ENCODE results near the gene GRAMD4.
"Not testable (repeated sequence)": the region's sequence is repeated elsewhere in the genome, so short reads cannot be mapped to it uniquely, and the experiment has no call there.

GRAMD4 gene

DNA sequence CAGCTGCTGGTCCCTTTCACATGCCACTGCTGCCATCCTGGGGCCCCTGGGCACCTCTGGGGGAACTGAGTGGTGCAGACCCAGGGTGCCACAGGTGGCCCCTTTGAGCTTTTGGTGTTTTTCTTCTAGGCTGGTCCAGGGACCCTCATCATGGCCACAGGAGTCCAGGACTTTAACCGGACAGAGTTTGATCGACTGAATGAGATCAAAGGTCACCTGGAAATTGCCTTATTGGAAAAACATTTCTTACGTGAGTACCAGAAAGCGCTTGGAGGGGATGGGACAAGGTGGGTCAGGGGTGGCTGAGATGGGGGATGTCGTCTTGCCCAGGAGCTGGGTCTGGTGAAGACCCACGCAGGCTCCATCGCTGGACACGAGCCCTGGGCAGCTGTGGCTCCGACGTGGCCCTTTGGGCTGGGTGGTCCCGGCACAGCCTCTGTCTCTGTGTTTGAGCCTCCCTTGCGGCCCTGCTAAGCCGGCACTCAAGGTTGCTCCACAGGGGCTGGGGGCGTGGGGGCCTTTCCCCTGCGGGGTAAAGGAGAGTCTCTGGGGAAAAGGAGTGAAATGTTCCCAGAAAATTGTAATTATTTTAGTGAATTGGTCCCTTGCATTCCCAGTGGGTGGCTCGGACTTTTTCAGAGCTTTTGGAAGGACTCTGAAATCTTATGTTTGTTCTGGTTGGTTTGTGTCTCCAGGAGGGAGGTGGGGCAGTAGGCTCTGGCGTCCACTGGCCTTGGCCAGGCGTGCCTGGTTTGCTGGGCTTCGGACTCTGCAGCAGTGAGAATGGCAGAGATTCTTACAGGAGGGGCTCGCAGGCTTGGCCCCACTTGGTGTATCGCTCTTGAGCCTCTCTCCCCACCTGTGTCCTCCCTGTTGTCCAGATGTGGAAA is 17.8 kb downstream of the GRAMD4 start:
- DNase-seq (ENCODE audit: low read depth), result no peak

DNA sequence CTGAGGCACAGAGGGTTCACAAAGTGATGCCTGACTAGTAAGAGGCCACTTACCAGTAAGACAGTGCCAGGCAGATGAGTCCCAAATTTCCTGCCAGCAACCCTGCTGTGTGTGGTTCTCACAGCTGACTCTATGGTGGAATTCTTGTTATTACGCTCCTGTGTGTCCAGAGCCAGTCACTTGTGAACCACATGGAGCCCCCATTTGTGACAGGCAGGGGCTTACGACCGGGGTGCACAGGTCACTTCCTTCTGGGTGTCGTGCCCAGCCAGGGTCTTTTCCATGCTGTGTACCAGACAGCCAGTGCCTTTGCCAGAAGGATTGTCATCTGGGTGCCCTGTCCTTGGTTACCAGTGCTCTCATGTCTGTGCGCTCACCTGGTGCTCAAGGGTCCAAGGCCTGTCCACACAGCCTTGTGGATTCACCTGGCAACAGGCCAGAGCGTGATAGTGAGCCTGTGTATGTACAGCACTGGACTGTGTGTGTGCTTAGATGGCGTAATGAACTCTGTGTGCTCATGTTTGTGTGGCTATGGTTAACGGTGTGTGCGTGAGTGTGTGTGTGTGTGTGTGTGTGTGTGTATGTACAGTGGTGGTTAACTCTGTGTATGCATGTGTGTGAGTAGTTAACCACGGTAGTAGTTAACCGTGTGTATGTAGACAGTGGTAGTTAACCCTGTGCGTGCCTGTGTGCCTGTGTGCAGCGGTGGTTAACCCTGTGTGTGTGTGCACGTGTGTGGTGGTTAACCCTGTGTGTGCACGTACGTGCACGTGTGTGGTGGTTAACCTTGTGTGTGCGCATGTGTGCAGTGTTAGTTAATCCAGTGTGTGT is 18.6 kb downstream of the GRAMD4 start:
- no peak for DNase-seq (ENCODE audit: low read depth)

DNA sequence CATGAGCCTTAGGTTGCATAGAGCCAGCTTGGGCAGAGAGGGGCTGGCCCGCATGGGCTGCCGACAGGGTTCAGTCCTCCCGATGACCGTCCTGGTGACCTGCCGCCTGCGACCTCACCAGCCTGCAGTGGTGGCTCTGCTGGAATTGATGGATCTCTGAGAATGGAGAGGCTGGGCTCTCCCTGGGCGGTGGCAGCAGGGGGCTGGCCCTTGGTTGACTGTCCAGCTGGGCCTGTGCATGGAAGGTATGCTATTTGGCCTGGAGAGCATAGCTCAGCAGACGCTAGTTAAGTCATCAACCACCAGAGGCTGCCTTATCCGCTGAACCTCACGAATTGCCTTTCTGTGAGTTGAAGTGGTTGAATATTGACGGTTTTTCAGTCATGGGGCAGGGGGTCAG is 19.7 kb downstream of the GRAMD4 start:
- no peak for DNase-seq (ENCODE audit: low read depth)

DNA sequence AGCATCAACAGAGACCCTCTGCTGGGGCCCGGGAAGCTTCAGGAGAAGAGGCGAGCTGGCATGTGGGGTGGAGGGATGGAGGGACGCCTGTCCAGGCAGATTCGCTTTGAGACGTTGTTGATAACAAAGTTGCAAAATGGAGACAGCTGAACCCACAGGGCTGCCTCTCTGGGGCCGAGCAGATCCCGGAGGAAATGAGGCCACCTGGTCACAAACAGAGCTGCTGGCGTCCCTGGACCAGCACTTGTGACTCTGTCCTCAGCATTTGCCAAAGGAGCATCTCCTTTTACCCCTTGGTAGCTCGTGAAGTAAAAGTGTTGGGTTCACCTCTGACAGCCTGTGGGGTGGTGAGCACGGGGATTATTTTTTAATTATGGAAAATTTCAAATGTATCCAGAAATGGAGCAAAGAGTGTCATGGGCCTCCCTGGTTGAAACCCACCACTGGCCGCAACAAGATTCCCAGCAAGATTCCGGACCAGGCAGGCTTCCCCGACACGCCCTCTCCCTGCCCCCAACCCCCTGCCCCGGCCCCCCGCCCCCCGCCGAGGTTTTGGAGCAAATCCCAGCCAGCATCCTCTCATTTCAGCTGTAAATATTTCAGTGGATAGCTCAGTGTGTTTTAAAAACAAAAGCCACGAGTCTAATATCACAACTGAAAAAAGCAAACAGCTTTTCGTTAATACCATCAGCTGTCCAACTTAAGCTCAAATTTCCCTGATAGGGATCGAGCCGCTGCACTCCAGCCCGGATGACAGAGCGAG is 20.3 kb downstream of the GRAMD4 start:
- DNase-seq (ENCODE audit: low read depth), result no peak

DNA sequence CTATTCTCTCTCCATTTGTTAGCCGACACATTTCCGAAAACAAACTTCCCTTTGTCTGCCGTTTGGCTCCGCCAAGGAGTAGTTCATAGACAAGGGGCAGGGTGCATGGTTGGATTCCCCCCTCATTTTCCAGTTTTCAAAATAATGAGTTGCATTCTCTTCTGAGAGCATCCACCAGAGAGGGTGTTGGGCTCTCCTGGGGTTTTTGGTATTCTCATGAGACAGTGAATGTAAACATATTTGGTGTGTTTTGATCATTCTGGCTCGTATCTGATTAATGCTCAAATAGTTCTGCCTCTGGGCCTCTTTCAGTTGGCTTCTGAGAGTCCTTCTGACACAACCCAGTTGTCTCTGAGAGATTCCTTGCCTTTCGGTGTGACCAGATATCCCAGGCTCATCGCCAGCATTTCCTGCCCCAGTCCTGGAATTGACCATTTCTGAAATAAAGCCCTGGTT is 21.7 kb downstream of the GRAMD4 start:
- no peak for DNase-seq (ENCODE audit: low read depth)

DNA sequence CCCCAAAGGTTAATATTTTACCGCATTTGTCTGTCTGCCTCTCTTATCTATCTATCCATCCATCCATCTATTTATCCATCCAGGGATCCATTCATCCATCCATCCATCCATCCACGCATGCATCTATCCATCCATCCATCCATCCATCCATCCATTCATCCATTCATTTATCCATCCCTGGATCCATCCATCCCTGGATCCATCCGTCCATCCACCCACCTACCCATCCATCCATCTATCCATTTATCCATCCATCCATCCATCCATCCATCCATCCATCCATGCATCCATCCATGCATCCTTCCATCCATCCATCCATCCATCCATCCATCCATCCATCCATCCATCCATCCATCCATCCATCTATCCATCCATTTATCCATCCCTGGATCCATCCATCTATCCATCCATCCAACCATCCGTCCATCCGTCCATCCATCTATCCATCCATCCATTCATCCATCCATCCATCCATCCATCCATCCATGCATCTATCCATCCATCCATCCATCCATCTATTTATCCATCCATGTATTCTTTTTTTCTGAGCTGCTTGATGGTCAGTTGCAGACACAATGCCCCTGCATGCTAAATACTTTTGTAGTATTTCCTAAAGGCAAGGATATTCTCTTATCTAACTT is 22.8 kb downstream of the GRAMD4 start:
- not testable (repeated sequence) for DNase-seq (ENCODE audit: low read depth)

DNA sequence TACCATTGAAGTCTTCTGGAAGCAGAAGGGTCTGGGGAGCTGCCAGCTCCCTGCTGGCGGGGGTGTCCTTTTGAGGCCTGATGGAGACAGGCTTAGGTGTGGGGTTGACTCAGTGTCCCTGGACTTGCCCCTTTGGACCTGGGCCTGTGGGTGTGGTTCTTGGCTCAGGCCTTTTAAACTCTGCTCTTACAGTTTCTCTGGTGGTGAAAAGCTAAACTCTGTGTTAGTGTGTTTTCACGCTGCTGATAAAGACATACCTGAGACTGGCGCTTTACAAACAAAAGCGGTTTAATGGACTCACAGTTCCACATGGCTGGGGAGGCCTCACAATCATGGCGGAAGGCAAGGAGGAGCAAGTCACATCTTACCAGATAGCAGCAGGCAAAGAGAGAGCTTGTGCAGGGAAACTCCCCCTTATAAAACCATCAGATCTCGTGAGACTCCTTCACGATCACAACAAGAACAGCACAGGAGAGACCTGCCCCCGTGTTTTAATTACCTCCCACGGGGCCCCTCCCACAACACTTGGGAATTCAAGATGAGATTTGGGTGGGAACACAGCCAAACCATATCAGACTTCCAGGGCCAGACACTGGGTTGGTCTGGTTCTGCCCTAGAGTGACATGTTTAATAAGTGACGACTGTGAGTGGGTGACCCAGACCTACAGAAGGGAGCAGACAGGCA is 26.5 kb downstream of the GRAMD4 start:
- DNase-seq (ENCODE audit: low read depth), result no peak

DNA sequence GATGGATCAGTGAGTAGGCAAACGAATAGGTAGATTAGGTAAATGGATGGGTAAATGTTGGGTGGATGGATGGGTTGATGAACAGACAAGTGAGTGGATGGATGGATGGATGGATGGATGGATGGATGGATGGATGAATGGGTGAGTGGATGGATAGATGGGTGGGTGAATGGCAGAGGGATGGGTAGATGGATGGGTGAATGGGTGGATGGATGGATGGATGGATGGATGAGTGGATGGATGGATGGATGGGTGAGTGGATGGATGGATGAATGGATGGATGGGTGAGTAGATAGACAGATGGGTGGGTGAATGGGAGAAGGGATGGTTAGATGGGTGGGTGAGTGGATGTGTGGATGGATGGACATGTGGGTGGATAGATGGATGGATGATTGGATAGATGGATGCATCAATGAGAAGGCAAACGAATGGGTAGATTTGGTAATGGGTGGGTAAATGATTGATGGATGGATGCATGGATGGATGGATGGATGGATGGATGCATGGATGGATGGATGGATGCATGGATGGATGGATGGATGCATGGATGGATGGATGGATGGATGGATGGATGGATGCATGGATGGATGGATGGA is 28.1 kb downstream of the GRAMD4 start:
- DNase-seq (ENCODE audit: low read depth), result not testable (repeated sequence)

DNA sequence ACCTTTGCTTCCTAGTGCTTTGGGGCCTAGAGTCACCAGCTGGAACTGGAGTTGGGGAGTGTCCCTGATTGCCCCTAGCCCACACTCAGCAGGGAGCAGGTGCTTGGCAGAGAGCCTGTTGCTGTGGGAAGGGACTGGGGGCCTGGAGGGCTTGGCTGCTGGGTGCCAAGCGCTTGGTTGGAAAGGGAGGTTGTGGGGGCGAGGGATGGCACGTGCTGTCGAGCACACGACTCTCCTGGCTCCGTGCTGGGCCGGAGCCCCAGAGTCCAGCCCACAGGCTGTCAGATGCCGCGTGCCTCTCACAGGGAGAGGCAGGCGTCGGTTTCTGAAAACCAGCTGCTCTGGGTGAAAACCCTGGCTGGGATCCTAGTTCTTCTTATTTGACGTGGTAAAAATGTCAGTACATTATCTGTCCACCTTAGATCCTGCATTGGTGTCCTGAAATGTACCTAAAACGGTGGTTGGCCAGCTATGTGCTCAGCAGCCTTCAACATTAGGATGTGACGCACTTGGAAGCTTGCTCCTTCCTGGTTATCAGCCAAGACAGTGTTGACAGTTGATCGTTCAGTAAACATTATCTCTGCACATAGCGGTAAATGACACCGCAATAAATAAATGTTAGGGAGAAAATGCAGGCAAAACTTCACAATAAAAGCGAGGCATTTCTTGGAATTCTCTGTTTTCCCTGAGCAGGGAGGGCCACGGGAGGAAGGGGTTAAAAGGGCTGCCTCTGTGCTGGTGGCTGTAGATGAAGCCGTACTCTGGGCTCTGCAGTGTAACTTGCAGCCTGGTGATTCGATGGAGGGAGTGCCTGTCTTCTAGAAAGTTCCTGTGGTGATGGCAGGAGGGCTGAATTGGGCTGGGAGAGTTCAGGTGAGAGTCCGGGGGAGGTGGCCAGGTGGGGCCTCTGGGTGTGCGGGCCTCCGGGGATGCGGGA is 29.2 kb downstream of the GRAMD4 start:
- no peak for DNase-seq (ENCODE audit: low read depth)

DNA sequence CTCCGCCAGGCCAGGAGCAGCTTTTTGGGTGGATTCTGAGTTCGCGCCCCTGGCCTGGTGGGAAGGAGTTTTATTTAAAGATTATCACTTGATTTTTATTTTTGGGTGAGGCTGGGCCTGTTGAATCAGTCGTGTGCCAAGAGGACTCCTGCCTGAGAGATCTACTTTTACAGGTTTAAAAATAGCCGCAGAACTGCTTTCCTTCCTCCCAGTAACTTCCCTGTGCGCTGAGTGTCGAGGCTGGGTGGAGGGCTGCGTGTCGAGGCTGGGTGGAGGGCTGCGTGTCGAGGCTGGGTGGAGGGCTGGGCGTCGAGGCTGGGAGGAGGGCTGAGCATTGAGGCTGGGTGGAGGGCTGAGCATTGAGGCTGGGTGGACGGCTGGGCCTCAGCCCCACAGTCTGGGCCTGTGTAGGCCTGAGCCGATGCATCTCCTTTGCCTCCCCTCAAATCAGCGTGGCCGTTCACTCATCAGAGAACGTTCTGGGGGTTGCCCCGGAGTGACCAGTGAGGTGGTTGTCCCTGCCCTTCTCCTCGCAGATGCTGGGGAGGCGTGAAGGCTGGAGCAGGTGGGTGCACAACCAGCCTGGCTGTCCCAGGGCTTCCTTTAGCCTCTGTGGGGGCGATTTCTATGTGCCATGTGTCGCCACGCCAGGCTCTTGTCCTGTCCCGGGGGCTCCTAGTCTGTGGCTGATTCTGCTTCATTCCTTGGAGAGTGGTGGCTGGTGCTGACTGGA is 30.1 kb downstream of the GRAMD4 start:
- DNase-seq (ENCODE audit: low read depth), result no peak

DNA sequence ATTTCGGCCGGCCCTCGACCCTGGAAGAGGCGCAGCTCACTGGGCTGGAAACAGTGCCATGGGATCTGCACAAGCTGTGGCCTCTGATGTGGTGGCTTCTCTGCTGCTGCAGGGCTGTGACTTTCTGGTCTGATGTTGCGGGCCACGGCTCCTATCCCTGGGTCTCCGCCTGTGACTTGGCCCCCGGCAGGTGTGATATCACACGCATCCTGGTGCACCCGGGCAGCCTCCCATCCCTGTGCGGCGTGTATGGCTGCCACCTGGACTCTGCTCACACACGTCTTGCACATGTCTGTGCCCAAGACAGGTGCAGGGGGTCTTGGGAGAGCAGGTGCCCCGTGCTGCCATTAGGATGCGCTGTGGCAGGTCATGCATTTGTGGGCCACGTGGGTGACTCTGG is 31.1 kb downstream of the GRAMD4 start:
- DNase-seq (ENCODE audit: low read depth), result no peak

DNA sequence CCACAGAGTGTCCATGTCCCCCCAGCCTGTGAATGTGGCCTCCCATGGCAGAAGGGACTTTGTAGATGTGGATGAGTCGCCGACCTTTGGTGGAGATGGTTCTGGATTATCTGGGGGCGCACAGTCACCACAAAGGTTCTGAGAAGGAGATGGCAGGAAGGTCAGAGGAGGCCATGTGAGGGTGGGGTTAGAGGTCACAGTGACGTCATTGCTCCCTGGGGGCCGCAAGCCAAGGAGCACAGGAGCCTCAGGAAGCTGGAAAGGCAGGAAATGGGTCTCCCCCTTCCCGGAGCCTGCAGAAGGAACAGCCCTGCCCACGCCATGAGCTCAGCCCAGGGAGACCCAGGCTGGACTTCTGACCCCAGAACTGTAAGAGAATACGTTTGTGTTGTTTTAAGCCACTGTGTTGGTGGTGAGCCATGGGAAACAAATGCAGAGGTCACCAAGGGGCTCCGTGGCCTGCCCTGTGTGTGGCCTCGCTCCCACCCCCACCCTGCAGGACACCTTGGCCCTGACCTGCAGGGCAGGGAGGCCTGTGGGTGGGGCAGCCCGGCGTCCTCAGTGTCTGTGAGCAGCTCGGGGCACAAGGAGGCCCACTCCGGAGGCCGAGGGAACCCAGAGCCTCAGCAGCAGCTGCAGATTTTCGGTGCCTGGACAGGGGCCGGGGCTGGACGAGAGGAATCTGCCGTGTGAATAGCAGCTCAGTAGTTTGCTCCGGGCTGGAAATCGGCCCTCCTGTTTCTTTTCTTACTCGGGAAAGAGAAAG is 32.1 kb downstream of the GRAMD4 start:
- DNase-seq (ENCODE audit: low read depth), result no peak

DNA sequence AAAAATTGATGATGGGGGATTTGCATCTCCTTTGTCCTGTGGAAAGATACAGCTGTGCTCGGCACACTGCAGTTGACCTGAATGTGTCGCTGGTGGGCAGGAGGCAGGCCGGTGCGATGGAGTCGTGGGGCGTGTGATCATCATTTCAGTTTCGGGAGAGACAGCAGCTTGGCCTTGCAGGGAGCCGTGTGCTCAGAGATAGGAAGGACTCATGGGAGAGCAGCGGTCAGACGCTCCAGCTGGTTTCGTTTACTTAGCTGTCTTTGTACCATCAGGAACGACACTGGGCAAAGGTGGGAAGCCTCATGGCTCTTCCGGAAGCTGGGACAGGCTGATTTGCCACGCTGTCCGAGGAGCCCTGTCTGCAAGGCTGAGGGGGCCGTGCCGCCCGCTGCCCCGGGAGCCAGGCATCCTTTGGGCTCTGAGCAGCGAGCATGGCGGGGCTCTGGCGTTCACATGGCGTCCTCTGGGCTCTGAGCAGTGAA is 32.7 kb downstream of the GRAMD4 start:
- no peak for DNase-seq (ENCODE audit: low read depth)

DNA sequence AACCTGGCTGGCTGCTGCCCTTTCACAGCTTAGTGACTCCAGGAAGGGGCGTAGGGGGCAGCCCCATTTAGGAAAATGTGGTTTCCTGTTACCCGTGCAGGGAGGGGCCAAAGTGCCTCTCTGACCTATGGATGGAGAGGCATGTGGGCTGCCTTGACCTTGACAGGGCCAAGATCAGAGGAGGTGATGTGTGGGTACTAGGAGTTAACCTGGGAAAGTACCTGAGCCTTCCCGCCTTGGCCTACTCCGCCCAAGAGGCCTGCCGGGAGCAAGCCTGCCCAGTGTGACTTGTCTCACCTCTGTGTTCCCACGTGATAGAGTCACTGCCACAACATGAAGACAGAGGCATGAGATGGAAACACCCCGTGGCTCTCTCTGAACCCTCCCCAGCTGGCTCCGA is 33.4 kb downstream of the GRAMD4 start:
- no peak for DNase-seq (ENCODE audit: low read depth)

DNA sequence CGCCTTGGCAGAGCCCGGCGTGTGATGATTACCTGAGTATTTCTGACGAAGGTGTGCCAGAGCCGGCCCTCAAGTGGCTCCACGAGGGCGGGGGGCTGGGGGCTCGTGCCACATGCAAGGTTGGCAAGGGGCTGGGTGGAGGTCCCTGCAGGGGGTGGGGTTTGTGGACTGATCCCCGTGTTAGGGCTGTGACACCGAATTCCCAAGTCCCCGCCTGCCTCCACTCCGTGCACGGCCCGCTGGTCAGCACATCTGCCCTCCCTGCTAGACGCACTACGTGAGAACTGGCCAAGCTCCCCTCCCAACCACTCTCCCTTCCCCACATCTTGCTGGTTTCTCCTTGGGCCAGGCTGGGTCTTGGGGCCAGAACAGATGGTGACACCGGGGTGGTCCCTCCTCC is 34.2 kb downstream of the GRAMD4 start:
- no peak for DNase-seq (ENCODE audit: low read depth)

DNA sequence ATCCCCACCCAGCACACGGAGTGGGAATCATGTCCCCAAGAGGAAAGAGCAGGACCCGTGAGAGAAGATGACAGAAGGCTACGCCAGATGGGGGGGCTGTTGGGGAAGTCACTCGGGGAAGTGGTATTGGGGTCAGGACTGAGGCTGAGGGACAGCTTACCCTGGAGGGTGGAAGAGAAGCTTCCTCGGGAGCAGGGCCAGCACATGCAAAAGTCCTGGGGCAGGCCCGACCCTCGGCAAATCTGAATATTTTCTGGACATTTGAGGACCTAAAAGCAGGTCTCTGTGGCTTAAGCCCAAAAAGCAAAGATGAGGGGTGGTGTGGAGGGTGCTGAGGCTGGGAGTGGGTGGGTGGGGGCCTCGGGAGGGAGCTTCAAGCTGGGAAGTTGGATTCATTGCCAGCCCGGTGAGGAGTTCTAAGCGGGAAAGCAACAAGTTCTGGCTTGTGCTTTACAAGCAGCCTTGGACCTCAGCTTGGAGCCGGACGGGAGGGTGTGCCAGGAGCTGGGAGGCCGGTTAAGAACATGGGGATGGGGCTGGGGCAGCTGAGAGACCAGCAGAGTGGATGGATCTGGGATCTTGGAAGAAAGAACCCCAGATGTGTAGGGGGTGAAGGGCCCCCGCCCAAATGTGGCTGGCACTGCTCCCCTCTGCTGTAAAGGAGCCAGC is 34.9 kb downstream of the GRAMD4 start:
- DNase-seq (ENCODE audit: low read depth), result no peak

DNA sequence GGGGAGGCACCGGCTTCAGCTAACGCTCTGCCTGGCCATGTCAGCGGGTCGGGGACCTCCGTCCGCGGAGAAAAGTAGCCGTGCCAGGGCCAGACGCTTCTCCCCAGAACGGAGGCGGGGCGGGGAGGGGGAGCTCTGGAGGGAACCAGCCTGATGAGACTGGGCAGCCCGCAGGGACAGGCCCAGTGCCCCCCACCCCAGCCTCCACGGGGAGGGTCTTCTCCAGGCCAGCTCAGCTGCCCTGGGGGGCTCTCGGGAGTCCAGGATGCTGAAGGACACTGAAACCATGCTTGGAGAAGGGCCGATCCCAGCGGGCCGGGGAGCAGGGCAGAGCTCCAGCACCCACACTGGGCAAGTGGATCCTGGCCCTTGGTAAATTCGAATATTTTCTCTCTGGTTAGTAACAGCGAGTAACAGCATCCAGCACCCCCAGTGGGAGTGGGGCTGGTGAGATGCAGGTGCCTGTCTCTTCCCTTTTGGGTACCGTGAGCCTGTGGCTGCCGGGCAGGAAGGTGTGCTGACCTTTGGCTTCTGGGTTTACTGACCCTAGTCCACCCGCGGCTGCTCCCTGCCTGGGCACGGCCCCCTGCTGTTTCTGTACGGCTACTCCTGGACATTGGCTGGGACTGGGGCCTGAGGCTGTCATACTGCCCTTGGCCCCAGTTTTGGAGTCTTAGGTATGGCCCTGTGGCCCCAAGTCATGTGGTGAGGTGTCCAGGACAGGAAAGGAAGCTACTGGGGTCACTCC is 35.8 kb downstream of the GRAMD4 start:
- no peak for DNase-seq (ENCODE audit: low read depth)

Measured in activated T-cell treated with anti-CD3 and anti-CD28 coated beads for 1 hour (primary cell).